Mucosa of descending colon (tissue), 3 donors: ENCODE data around the gene PFKFB3. TPM values are rescaled to one million over a fixed set of nuclear protein-coding genes. Genes with fewer than 3 reads are reported as not detected.
A peak's percentile ranks its signal among the peaks of the same experiment; 100 is the strongest.
"Not testable (repeated sequence)": the region's sequence is repeated elsewhere in the genome, so short reads cannot be mapped to it uniquely, and the experiment has no call there.

Source experiments
- ATAC-seq: fragments of 200-7000 bp; cut with Tn5 transposase; one replicate; pipeline ENCODE4 v1.9.1; 2020; ENCODE audit warnings: mild to moderate bottlenecking, moderate library complexity
- DNase-seq, 3 donors: peaks; one replicate each; pipeline ENCODE4 v3.0.0-alpha.2; 2020
- H3K36me3 ChIP-seq: fragments of 200-600 bp; one replicate; pipeline ENCODE4 v1.8.0; 2021; ENCODE audit warnings: low read depth, mild to moderate bottlenecking
- H3K4me1 ChIP-seq: fragments of 200-600 bp; one replicate; pipeline ENCODE4 v1.8.0; 2021; ENCODE audit warnings: low read depth, mild to moderate bottlenecking
- H3K4me3 ChIP-seq: fragments of 200-600 bp; one replicate; pipeline ENCODE4 v1.8.0; 2021; ENCODE audit warnings: mild to moderate bottlenecking
- H3K9me3 ChIP-seq: fragments of 200-600 bp; one replicate; pipeline ENCODE4 v1.8.0; 2021; ENCODE audit warnings: mild to moderate bottlenecking
- intact Hi-C, 2 donors: fragments of 100-400 bp; cut with DNase I in 1 of 2; cut with micrococcal nuclease in 1 of 2; formaldehyde crosslinking; loops; one replicate each; pipeline versions ENCODE4 v1.11.0 to v1.11.1; 2022; cut with DNase I, micrococcal nuclease
- total RNA-seq, 3 donors: library from RNA; stranded (reverse); fragmentation: NEBNext Ultra II Directional in 2 of 3; extraction: Animal tissue kit (Norgen Biotek cat#: 25700) in 2 of 3; gene quantifications; one replicate each; pipeline versions ENCODE4 v1.2.1 to v1.2.4, GENCODE V29; 2021 to 2023
- TF ChIP-seq, protein P1 (sequence below): fragments of 200-600 bp; IDR thresholded peaks from one replicate; pipeline ENCODE4 v1.8.0; 2022; ENCODE audit warnings: antibody characterized with exemption, mild to moderate bottlenecking
- donor health status: DM: no; HTN: no; CAD: no; lungs with moderate emphysema.
- donor health status: DM: no; HTN: no; CAD: no.
- donor health status: DM: no; HTN: yes; CAD: no.

The PFKFB3 gene
- total RNA-seq, 3 donors from 2014 or later = 19.3 to 39.0 (median 21.7) TPM

- intact Hi-C loops = no loop called here
- ATAC-seq (no peak), DNase-seq (peak in 1 of 3 donors; percentile 41)
- Histone ChIP-seq H3K9me3 (no peaks in the 10 kb centered on the region), H3K4me3 (no peak overlapping the region), H3K36me3 (no peaks in the 10 kb centered on the region), H3K4me1 (peaks cover 10% of the 10 kb centered on the region)
- TF ChIP-seq, protein P1, sequence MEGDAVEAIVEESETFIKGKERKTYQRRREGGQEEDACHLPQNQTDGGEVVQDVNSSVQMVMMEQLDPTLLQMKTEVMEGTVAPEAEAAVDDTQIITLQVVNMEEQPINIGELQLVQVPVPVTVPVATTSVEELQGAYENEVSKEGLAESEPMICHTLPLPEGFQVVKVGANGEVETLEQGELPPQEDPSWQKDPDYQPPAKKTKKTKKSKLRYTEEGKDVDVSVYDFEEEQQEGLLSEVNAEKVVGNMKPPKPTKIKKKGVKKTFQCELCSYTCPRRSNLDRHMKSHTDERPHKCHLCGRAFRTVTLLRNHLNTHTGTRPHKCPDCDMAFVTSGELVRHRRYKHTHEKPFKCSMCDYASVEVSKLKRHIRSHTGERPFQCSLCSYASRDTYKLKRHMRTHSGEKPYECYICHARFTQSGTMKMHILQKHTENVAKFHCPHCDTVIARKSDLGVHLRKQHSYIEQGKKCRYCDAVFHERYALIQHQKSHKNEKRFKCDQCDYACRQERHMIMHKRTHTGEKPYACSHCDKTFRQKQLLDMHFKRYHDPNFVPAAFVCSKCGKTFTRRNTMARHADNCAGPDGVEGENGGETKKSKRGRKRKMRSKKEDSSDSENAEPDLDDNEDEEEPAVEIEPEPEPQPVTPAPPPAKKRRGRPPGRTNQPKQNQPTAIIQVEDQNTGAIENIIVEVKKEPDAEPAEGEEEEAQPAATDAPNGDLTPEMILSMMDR = no peak
These were observed 40.0 kb upstream of the PFKFB3 start for GRCh38 chr10:6162589-6163356.

DNA sequence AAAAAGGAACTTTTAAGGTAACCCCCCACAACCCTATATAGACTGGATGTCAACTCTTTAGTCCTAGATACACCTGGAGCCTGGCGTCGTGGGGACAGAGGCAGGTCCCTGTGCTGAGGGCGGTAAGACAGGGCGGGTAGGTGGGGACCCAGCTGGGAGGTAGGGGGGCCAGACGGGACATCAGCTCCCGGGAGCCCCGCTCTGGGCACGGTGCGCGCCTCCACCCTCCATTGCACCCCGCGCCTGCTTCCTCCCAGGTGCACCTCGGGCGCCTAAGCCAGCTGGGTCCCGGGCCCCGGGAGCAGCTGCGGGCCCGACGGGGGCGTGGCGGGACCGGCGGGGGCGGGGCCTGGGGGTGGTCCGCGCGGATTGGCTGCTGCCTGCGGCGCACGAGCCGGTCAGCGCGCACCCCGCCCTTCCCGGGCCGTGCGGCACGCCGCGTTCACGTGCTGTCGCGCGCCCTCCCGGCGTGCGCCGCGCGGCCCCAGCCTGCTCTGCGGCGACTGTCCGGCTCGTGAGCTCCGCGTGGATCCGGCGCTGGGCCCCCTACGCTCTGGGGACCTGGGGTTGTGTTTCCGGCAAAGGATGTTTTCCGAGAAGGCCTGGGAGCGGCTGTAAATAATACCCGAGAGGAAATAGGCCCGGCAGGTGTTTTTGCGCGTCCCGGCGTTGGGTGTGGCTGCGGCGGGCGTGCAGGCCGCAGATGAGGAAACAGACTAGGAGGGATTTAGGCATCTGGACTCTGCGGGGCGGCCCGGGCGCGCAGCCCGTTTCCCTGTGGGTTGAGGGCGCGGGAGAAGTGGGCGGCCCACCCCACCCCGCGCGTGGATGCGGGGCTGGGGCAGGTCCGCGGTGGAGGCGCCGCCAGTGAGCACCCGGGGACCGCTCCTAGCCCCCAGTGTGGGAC, 39.1 kb upstream of the PFKFB3 start:
- Histone ChIP-seq H3K36me3 (no peaks in the 10 kb centered on the region), H3K9me3 (no peaks in the 10 kb centered on the region), H3K4me3 (peak overlapping the region; percentile 63), H3K4me1 (peaks cover 10% of the 10 kb centered on the region)
- intact Hi-C loops = no loop called here
- peak; percentile 98 for ATAC-seq
- TF ChIP-seq, protein P1 = no peak
- peak; percentile 93 to 96 (median 96) for DNase-seq

GRCh38 chr10:6164271-6165095, 38.2 kb upstream of the PFKFB3 start:
- ATAC-seq = no peak
- intact Hi-C loops = no loop called here

GRCh38 chr10:6165221-6165725, 37.5 kb upstream of the PFKFB3 start:
- H3K36me3 ChIP-seq = no peaks in the 10 kb centered on the region
- intact Hi-C loops = no loop called here
- H3K9me3 ChIP-seq = no peaks in the 10 kb centered on the region
- ATAC-seq = no peak
- TF ChIP-seq, protein P1 = no peak
- peaks cover 10% of the 10 kb centered on the region for H3K4me1 ChIP-seq
- H3K4me3 ChIP-seq = no peak overlapping the region
- DNase-seq = no peak

More at GRCh38 chr10:6164271-6165095, 38.2 kb upstream of the PFKFB3 start:
- peak in 2 of 3 donors; percentile 25 to 35 for DNase-seq
- Histone ChIP-seq H3K9me3 (no peaks in the 10 kb centered on the region), H3K4me3 (peak overlapping the region; percentile 63), H3K36me3 (no peaks in the 10 kb centered on the region), H3K4me1 (peaks cover 10% of the 10 kb centered on the region)
- TF ChIP-seq, protein P1 = no peak

GRCh38 chr10:6165933-6166332, 36.8 kb upstream of the PFKFB3 start:
- intact Hi-C loops, H3K4me3 ChIP-seq, H3K36me3 ChIP-seq, H3K9me3 ChIP-seq, ATAC-seq: not testable (repeated sequence)
- H3K4me1 ChIP-seq = peaks cover 12% of the 10 kb centered on the region
- DNase-seq = peak in 1 of 3 donors; percentile 23
